Endothelial cell of umbilical vein (primary cell): ENCODE results near the gene XRRA1. TPM values are rescaled to one million over a fixed set of nuclear protein-coding genes. Genes with fewer than 3 reads are reported as not detected.

Experiments used
- BruUV-seq: library from RNA; stranded (reverse); fragments of 400-500 nt; replicated peaks from 2 replicates; lab custom pipeline; 2021; lab: Mats Ljungman, UMichigan
- CTCF ChIA-PET: fragments of 300-600, 350-600 bp; sonication (Branson Sonifier 250); formaldehyde crosslinking; loops from one replicate; lab custom pipeline; 2021; ENCODE audit warnings: antibody characterized with exemption, inconsistent platforms; lab: Charles Lee
- POLR2A ChIA-PET: fragments of 300-600, 350-600 bp; sonication (Branson Sonifier 250); formaldehyde crosslinking; loops from one replicate; lab custom pipeline; 2021; ENCODE audit warnings: antibody characterized with exemption, inconsistent platforms; lab: Charles Lee
- DNase-seq: peaks from one replicate; pipeline ENCODE4 v3.0.0-alpha.2; 2011; ENCODE audit warnings: low read depth, low spot score
- FAIRE-seq: peaks from 2 replicates; lab custom pipeline; 2011; peaks lifted over from hg19 to GRCh38; lab: Jason Lieb, UNC
- H2AFZ ChIP-seq: 2 replicates; pipeline ENCODE4 v1.6.0; 2012; ENCODE audit warnings: low read depth, low read length, control low read depth, inconsistent platforms
- H3K27ac ChIP-seq: 2 replicates; pipeline ENCODE4 v1.5.1; 2011; ENCODE audit warnings: low read depth, mild to moderate bottlenecking, control low read depth, low read length, moderate library complexity; ENCODE audit not compliant: insufficient read depth
- H3K27me3 ChIP-seq, 2 experiments: 2 replicates each; pipeline versions ENCODE4 v1.6.0 to v1.6.1; 2011; ENCODE audit warnings: low read length in 2 of 2, mixed read lengths in 1 of 2; ENCODE audit not compliant: control insufficient read depth in 2 of 2, insufficient read depth in 2 of 2
- H3K36me3 ChIP-seq, 2 experiments: 2 replicates in 1 of 2; 3 replicates in 1 of 2; pipeline ENCODE4 v1.5.1; 2011; ENCODE audit warnings: low read length in 2 of 2, mild to moderate bottlenecking in 1 of 2, moderate library complexity in 1 of 2; ENCODE audit not compliant: control insufficient read depth in 2 of 2, insufficient read depth in 2 of 2; ENCODE audit errors: extremely low read depth in 1 of 2
- H3K4me1 ChIP-seq: 3 replicates; pipeline ENCODE4 v1.5.1; 2011; ENCODE audit warnings: mild to moderate bottlenecking, low read length; ENCODE audit not compliant: control insufficient read depth, insufficient read depth; ENCODE audit errors: extremely low read depth
- H3K4me2 ChIP-seq: 2 replicates; pipeline ENCODE4 v1.6.1; 2011; ENCODE audit warnings: low read length, control low read depth, mixed read lengths; ENCODE audit not compliant: insufficient read depth
- H3K4me3 ChIP-seq, 3 experiments: fragments of 200-600 bp in 1 of 3; sonication (generic), shearing (Covaris generic) in 1 of 3; replicated peaks in 1 of 3; 2 replicates each; pipeline ENCODE4 v1.5.1; 2011 to 2016; ENCODE audit warnings: control low read depth in 3 of 3, low read length in 3 of 3, mild to moderate bottlenecking in 2 of 3, inconsistent platforms in 1 of 3, low read depth in 1 of 3, moderate library complexity in 1 of 3; ENCODE audit not compliant: insufficient read depth in 1 of 3
- H3K79me2 ChIP-seq: 2 replicates; pipeline ENCODE4 v1.6.0; 2012; ENCODE audit warnings: low read length, inconsistent platforms; ENCODE audit not compliant: control insufficient read depth, insufficient read depth
- H3K9ac ChIP-seq: replicated peaks from 2 replicates; pipeline ENCODE3; 2011; ENCODE audit warnings: low read length, control low read depth; ENCODE audit not compliant: insufficient read depth; ENCODE audit errors: extremely low read depth
- H3K9me1 ChIP-seq: replicated peaks from 3 replicates; pipeline ENCODE4 v1.6.0; 2011; ENCODE audit warnings: mild to moderate bottlenecking, low read length; ENCODE audit not compliant: control insufficient read depth, insufficient read depth; ENCODE audit errors: extremely low read depth
- H3K9me3 ChIP-seq: replicated peaks from 2 replicates; pipeline ENCODE4 v1.5.1; 2012; ENCODE audit warnings: low read length, inconsistent platforms; ENCODE audit not compliant: control insufficient read depth, insufficient read depth
- H4K20me1 ChIP-seq: replicated peaks from 2 replicates; pipeline ENCODE3; 2011; ENCODE audit warnings: mild to moderate bottlenecking, low read length; ENCODE audit not compliant: control insufficient read depth, insufficient read depth; ENCODE audit errors: extremely low read depth
- EZH2 ChIP-seq: IDR thresholded peaks from 2 replicates; pipeline ENCODE4 v1.6.1; 2012; ENCODE audit warnings: borderline replicate concordance, low read depth, mild to moderate bottlenecking, moderate library complexity, low read length, inconsistent platforms; ENCODE audit not compliant: severe bottlenecking
- FOS ChIP-seq: IDR thresholded peaks from 2 replicates; pipeline ENCODE4 v1.6.1; 2011; ENCODE audit warnings: mild to moderate bottlenecking, low read length, moderate library complexity, borderline replicate concordance; ENCODE audit not compliant: insufficient read depth
- GATA2 ChIP-seq: IDR thresholded peaks from 2 replicates; pipeline ENCODE4 v1.7.0; 2011; ENCODE audit warnings: low read depth, mild to moderate bottlenecking, moderate library complexity, mixed read lengths, low read length; ENCODE audit not compliant: insufficient read length, insufficient read depth
- JUN ChIP-seq: IDR thresholded peaks from 2 replicates; pipeline ENCODE4 v1.6.1; 2011; ENCODE audit warnings: borderline replicate concordance, low read depth; ENCODE audit not compliant: insufficient read length, insufficient read depth
- MAX ChIP-seq: IDR thresholded peaks from 2 replicates; pipeline ENCODE4 v1.6.1; 2011; ENCODE audit not compliant: insufficient read depth, insufficient read length
- MYC ChIP-seq: IDR thresholded peaks from one replicate; pipeline ENCODE4 v1.6.1; 2011; ENCODE audit warnings: mild to moderate bottlenecking, low read depth, low read length
- POLR2A ChIP-seq: IDR thresholded peaks from 2 replicates; pipeline ENCODE4 v1.6.1; 2012; ENCODE audit warnings: low read depth, mild to moderate bottlenecking, control low read depth, low read length
- POLR2AphosphoS5 ChIP-seq: IDR thresholded peaks from 2 replicates; pipeline ENCODE4 v1.6.1; 2012; ENCODE audit warnings: low read depth, mild to moderate bottlenecking, control low read depth, low read length, moderate library complexity; ENCODE audit not compliant: insufficient read depth
- dilution Hi-C: fragments of 300-500 bp; cut with MboI; formaldehyde crosslinking; loops from one replicate; pipeline ENCODE4 v1.15.0; 2019; ENCODE audit warnings: low sequenced_read_pairs; ENCODE audit not compliant: extremely low pct_ligation_motif_present
- intact Hi-C: fragments of 100-400 bp; cut with micrococcal nuclease; formaldehyde crosslinking; loops from one replicate; pipeline ENCODE4 v1.10.0; 2022
- polyA plus RNA-seq, 4 experiments: library from polyadenylated mRNA; depleted of rRNA in 3 of 4; stranded (reverse) in 3 of 4; unstranded in 1 of 4; fragments of >200 nt; gene quantifications; 2 replicates each; pipeline versions ENCODE4 v1.2.1 to v1.2.3, GENCODE V29; 2011 to 2012; ENCODE audit warnings: missing spikeins in 1 of 4
- total RNA-seq: library from RNA; stranded (reverse); gene quantifications from 2 replicates; pipeline ENCODE4 v1.2.3, GENCODE V29; 2021
- TF ChIP-seq, protein P1 (sequence below), 2 donors: IDR thresholded peaks; 1 replicate in 1 of 2; 2 replicates in 1 of 2; pipeline ENCODE4 v1.5.1; 2011; ENCODE audit warnings: low read length in 2 of 2, mild to moderate bottlenecking in 2 of 2, moderate library complexity in 2 of 2, control low read depth in 1 of 2, inconsistent platforms in 1 of 2, low read depth in 1 of 2; ENCODE audit not compliant: insufficient read depth in 1 of 2; ENCODE audit errors: extremely low read depth in 1 of 2

XRRA1 gene
- total and polyA plus RNA-seq, 2 donors (not counting 3 experiments of a cell fraction or from before 2014, with no cell fraction given), result 8.6 to 11.2 TPM

DNA sequence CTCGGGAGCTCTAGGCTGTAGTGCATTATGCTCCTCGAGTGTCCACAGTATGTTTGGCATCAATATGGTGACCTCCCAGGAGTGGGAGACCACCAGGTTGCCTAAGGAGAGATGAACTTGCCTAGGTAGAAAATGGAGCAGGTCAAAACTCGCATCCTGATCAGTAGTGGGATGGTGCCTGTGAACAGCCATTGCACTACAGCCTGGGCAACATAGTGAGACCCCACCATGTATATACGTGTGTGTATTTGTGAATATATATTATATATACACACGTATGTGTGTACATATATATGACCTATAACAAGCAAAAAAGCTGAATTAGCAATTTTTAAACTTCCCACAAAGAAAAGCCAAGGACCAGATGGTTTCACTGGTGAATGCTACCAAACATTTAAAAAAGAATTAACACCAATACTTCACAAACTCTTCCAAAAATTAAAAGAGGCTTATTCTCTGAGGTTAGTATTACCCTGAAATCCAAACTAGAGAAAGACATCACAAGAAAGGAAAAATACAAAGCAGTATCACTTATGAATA, 102.8 kb downstream of the XRRA1 start:
- Histone ChIP-seq H3K27ac (no peak overlapping the region), H3K27me3 (no peaks in the 10 kb centered on the region), H3K36me3 (peaks cover 5 to 20% of the 10 kb centered on the region in 2 experiments), H3K9ac (no peak overlapping the region), H3K9me1 (no peaks in the 10 kb centered on the region), H2AFZ (no peak overlapping the region), H3K79me2 (no peaks in the 10 kb centered on the region), H3K4me1 (peaks cover 12% of the 10 kb centered on the region), H3K4me2 (no peak overlapping the region), H4K20me1 (no peaks in the 10 kb centered on the region), H3K9me3 (no peaks in the 10 kb centered on the region), H3K4me3 (no peak overlapping the region)
- intact Hi-C loops (no loop called here), dilution Hi-C loops (no loop called here)
- FAIRE-seq (no peak), DNase-seq (no peak)
- no TSS peak for BruUV-seq
- CTCF ChIA-PET, result interaction anchor here (1.0 to 1.6 kb wide), 11 partner anchors 13 to 143 kb away, joined by 3 to 11 read pairs (median 5); no protein-coding TSS in a partner anchor
- POLR2A ChIA-PET, result no interaction called here
- TF ChIP-seq FOS (no peak), POLR2A (no peak), MYC (no peak)
- TF ChIP-seq, protein P1, sequence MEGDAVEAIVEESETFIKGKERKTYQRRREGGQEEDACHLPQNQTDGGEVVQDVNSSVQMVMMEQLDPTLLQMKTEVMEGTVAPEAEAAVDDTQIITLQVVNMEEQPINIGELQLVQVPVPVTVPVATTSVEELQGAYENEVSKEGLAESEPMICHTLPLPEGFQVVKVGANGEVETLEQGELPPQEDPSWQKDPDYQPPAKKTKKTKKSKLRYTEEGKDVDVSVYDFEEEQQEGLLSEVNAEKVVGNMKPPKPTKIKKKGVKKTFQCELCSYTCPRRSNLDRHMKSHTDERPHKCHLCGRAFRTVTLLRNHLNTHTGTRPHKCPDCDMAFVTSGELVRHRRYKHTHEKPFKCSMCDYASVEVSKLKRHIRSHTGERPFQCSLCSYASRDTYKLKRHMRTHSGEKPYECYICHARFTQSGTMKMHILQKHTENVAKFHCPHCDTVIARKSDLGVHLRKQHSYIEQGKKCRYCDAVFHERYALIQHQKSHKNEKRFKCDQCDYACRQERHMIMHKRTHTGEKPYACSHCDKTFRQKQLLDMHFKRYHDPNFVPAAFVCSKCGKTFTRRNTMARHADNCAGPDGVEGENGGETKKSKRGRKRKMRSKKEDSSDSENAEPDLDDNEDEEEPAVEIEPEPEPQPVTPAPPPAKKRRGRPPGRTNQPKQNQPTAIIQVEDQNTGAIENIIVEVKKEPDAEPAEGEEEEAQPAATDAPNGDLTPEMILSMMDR (IDR thresholded peaks at IDR 0.05; ENCODE audit: extremely low read depth in 1 of 2, insufficient read depth in 1 of 2, low read depth in 1 of 2, low read length in 2 of 2), result no peak

DNA sequence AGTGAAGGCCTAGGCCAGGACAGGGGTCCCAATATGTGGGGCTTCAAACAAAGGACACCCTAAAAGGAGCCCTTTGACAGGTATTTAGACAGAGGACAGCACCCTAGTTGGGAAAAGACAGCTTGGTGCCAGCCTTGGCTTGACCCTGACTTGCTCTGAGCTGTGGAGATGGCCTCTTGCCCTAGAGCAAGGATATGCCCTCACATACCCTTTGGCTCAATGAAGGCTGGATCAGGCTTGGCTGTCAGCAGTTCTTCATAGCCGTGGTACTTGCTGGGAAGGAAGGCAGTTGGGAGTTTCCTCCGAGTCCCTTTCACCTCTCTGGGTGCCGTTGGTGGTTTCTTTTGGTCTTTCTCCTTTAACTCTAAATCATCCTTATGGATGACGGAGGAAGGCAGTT, 104.0 kb downstream of the XRRA1 start:
- H3K9ac ChIP-seq, result no peak overlapping the region
- no peaks in the 10 kb centered on the region for H3K9me1 ChIP-seq
- intact Hi-C loops (no loop called here), dilution Hi-C loops (no loop called here)
- H3K79me2 ChIP-seq, result no peaks in the 10 kb centered on the region
- H3K27me3 ChIP-seq, result no peaks in the 10 kb centered on the region
- no peak overlapping the region for H2AFZ ChIP-seq
- H3K4me3 ChIP-seq, result no peak overlapping the region
- DNase-seq (no peak), FAIRE-seq (no peak)
- CTCF ChIA-PET, result interaction anchor here (2.3 kb wide), 1 partner anchor 142 kb away, joined by 6 read pairs; no protein-coding TSS in a partner anchor
- no peaks in the 10 kb centered on the region for H3K9me3 ChIP-seq
- no peak overlapping the region for H3K27ac ChIP-seq
- H3K36me3 ChIP-seq, result peaks cover 5 to 20% of the 10 kb centered on the region in 2 experiments
- no peak for TF ChIP-seq MAX
- TF ChIP-seq JUN, result no peak
- TF ChIP-seq MYC, result no peak
- no peak for TF ChIP-seq POLR2AphosphoS5
- no peak for TF ChIP-seq EZH2
- TF ChIP-seq GATA2, result no peak
- TF ChIP-seq FOS, result no peak
- TF ChIP-seq POLR2A, result no peak
- TF ChIP-seq, protein P1 (IDR thresholded peaks at IDR 0.05; ENCODE audit: extremely low read depth in 1 of 2, insufficient read depth in 1 of 2, low read depth in 1 of 2, low read length in 2 of 2), result no peak
- H3K4me1 ChIP-seq, result peaks cover 22% of the 10 kb centered on the region
- no peaks in the 10 kb centered on the region for H4K20me1 ChIP-seq
- no TSS peak for BruUV-seq
- POLR2A ChIA-PET, result no interaction called here
- no peak overlapping the region for H3K4me2 ChIP-seq
